T-cell (primary cell): ENCODE measurements around the gene KIAA1328. TPM values are rescaled to one million over a fixed set of nuclear protein-coding genes. Genes with fewer than 3 reads are reported as not detected.

Source experiments
- ATAC-seq, 4 experiments: fragments of 200-7000 bp in 3 of 4; fragments of 150-1000 bp in 1 of 4; cut with Tn5 transposase; replicated peaks in 1 of 4; 1 replicate in 3 of 4; 2 replicates in 1 of 4; pipeline ENCODE4 v1.10.0; 2021; ENCODE audit warnings: moderate library complexity in 3 of 4, mild to moderate bottlenecking in 2 of 4, moderate number of reproducible peaks in 1 of 4
- CTCF ChIA-PET, 2 donors: fragments of 300-600 bp; sonication (Branson Sonifier 250); formaldehyde crosslinking; loops; one replicate each; lab custom pipeline; 2022; ENCODE audit warnings: antibody characterized with exemption in 2 of 2; lab: Charles Lee
- POLR2A ChIA-PET, 2 donors: fragments of 300-600 bp; sonication (Branson Sonifier 250); formaldehyde crosslinking; loops; one replicate each; lab custom pipeline; 2022; ENCODE audit warnings: antibody characterized with exemption in 2 of 2; lab: Charles Lee
- DNase-seq, 35 experiments: peaks; one replicate each; pipeline versions ENCODE4 v3.0.0 to v3.0.0-alpha.2; 2013 to 2023
- H3K27ac ChIP-seq: one replicate; pipeline ENCODE4 v1.5.1; 2013; ENCODE audit warnings: low read length
- H3K27me3 ChIP-seq, 2 experiments: replicated peaks in 1 of 2; 1 replicate in 1 of 2; 2 replicates in 1 of 2; pipeline versions ENCODE4 v1.6.1 to v1.7.0; 2013; ENCODE audit warnings: low read length in 1 of 2, mixed read lengths in 1 of 2; ENCODE audit not compliant: control insufficient read depth in 2 of 2, insufficient read depth in 2 of 2; ENCODE audit errors: extremely low read depth in 1 of 2
- H3K36me3 ChIP-seq, 2 donors: 1 replicate in 1 of 2; 2 replicates in 1 of 2; pipeline versions ENCODE4 v1.6.1 to v1.7.0; 2013; ENCODE audit warnings: low read length in 1 of 2; ENCODE audit not compliant: control insufficient read depth in 2 of 2, insufficient read depth in 1 of 2; ENCODE audit errors: extremely low read depth in 1 of 2
- H3K4me1 ChIP-seq, 2 experiments: 1 replicate in 1 of 2; 2 replicates in 1 of 2; pipeline versions ENCODE4 v1.6.1 to v1.7.0; 2013; ENCODE audit warnings: low read length in 2 of 2, mixed read lengths in 1 of 2; ENCODE audit not compliant: insufficient read depth in 2 of 2, control insufficient read depth in 1 of 2; ENCODE audit errors: extremely low read depth in 1 of 2
- H3K4me3 ChIP-seq, 2 donors: 1 replicate in 1 of 2; 2 replicates in 1 of 2; pipeline versions ENCODE4 v1.5.1 to v1.7.0; 2013; ENCODE audit warnings: mild to moderate bottlenecking in 2 of 2, low read length in 1 of 2, moderate library complexity in 1 of 2; ENCODE audit not compliant: control insufficient read depth in 1 of 2; ENCODE audit errors: extremely low read depth in 1 of 2
- H3K9me3 ChIP-seq: 2 replicates; pipeline ENCODE4 v1.7.0; 2013
- H3K27ac Mint-ChIP-seq, 2 donors: one replicate each; pipeline ENCODE4 v1.8.0; 2020 to 2021; ENCODE audit warnings: mild to moderate bottlenecking in 2 of 2, mixed read lengths in 2 of 2
- H3K27me3 Mint-ChIP-seq, 2 donors: one replicate each; pipeline ENCODE4 v1.8.0; 2021 to 2022; ENCODE audit warnings: mixed read lengths in 2 of 2
- H3K36me3 Mint-ChIP-seq: one replicate; pipeline ENCODE4 v1.8.0; 2021; ENCODE audit warnings: mixed read lengths
- H3K4me1 Mint-ChIP-seq, 3 donors: one replicate each; pipeline ENCODE4 v1.8.0; 2020 to 2022; ENCODE audit warnings: mixed read lengths in 3 of 3, mild to moderate bottlenecking in 1 of 3
- H3K4me3 Mint-ChIP-seq, 3 donors: one replicate each; pipeline ENCODE4 v1.8.0; 2020 to 2022; ENCODE audit warnings: mild to moderate bottlenecking in 3 of 3, mixed read lengths in 3 of 3, moderate library complexity in 3 of 3
- H3K9me3 Mint-ChIP-seq, 3 donors: one replicate each; pipeline ENCODE4 v1.8.0; 2020 to 2022; ENCODE audit warnings: mixed read lengths in 3 of 3
- WGBS: methylation state at CpG from one replicate; pipeline ENCODE4 v1.1.5; 2013; ENCODE audit warnings: missing lambda C conversion rate; ENCODE audit not compliant: insufficient coverage; 5-methylcytosine and 5-hydroxymethylcytosine counted together
- total RNA-seq, 35 experiments: library from RNA in 6 of 35; stranded (reverse) in 6 of 35; fragments of 120-200 nt in 1 of 35; gene quantifications; one replicate each; pipeline versions ENCODE4 v1.2.1 to v1.2.4 and lab custom pipeline; 2013 to 2026

KIAA1328 gene
- total RNA-seq, 5 donors from 2014 or later (not counting 1 experiment from before 2014, with no cell fraction given), result 10.0 to 17.0 (median 11.5) TPM

- Mint-ChIP-seq H3K36me3 (peaks cover 39% of the 10 kb centered on the region), H3K27ac (no peak overlapping the region), H3K9me3 (no peaks in the 10 kb centered on the region), H3K27me3 (no peaks in the 10 kb centered on the region), H3K4me1 (peaks cover 4 to 5% (median 4%) of the 10 kb centered on the region in 3 donors), H3K4me3 (no peak overlapping the region)
- Histone ChIP-seq H3K27me3 (no peaks in the 10 kb centered on the region), H3K9me3 (no peaks in the 10 kb centered on the region), H3K27ac (no peak overlapping the region), H3K36me3 (no peaks in the 10 kb centered on the region), H3K4me1 (no peaks in the 10 kb centered on the region), H3K4me3 (no peak overlapping the region)
- ChIA-PET CTCF (interaction anchor here in 1 of 2 donors (1.0 kb wide), 1 partner anchor 9 kb away, joined by 3 read pairs; no protein-coding TSS in a partner anchor), POLR2A (no interaction called here)
- DNase-seq, result no peak
- no CpG with 5 or more reads among the region's 5 CpGs for WGBS
- ATAC-seq, result no peak
Measured at GRCh38 chr18:36893227-36893626, 64.3 kb downstream of the KIAA1328 start.

DNA sequence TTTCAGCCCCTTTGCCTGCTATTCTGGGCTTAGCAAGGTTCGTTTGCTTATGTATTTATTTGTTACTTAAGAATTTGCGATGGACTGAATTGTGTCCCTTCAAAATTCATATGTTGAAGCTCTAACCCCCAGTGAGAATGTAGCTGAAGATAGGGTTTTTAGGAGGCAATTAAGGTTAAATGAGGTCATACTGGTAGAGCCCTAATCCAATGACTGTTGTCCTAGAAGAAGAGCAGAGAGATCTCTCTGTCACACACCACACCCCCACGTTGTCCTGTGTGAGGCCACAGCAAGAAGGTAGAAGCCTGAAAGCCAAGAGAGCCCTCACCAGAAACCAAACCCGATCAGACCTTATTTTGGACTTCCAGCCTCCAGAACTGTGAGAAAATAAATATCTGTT lies 66.7 kb downstream of the KIAA1328 start:
- H3K4me1 Mint-ChIP-seq, result no peaks in the 10 kb centered on the region
- no peak for DNase-seq

DNA sequence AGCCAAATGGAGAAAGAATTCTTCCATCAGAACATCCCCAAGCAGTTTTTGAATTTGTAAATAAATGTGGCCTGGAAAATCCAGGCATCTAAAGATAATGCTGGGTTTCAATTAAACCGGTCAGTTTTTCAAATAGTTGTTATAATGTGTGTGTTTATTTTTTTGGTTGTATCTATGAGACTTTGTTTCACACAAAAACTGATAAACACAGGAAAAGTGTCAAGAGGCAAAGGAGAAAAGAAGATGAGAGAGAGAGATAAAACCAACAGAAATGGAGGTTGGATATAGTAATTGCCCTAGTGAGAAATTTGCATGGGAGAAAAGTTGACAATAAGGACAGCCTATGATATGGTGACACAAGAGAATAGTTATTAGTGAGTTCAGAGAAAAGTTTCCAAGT lies 68.3 kb downstream of the KIAA1328 start:
- H3K36me3 Mint-ChIP-seq, result peaks cover 47% of the 10 kb centered on the region
- CTCF ChIA-PET, result no interaction called here
- DNase-seq (no peak), ATAC-seq (no peak)
- no CpG with 5 or more reads among the region's 1 CpG for WGBS
- H3K27ac Mint-ChIP-seq, result no peak overlapping the region
- POLR2A ChIA-PET, result no interaction called here
- Histone ChIP-seq H3K4me3 (no peak overlapping the region), H3K4me1 (no peaks in the 10 kb centered on the region), H3K27me3 (no peaks in the 10 kb centered on the region), H3K9me3 (peaks cover 3% of the 10 kb centered on the region), H3K27ac (no peak overlapping the region), H3K36me3 (no peaks in the 10 kb centered on the region)
- H3K4me3 Mint-ChIP-seq, result no peak overlapping the region
- H3K4me1 Mint-ChIP-seq, result no peaks in the 10 kb centered on the region
- H3K27me3 Mint-ChIP-seq, result no peaks in the 10 kb centered on the region
- peaks cover 0 to 12% (median 0%) of the 10 kb centered on the region in 3 donors for H3K9me3 Mint-ChIP-seq

More for the DNA sequence above, 66.7 kb downstream of the KIAA1328 start:
- Histone ChIP-seq H3K36me3 (no peaks in the 10 kb centered on the region), H3K4me1 (no peaks in the 10 kb centered on the region), H3K4me3 (no peak overlapping the region), H3K27ac (no peak overlapping the region), H3K27me3 (no peaks in the 10 kb centered on the region), H3K9me3 (peaks cover 3% of the 10 kb centered on the region)
- ChIA-PET POLR2A (interaction anchor here (0.6 to 0.7 kb wide), 2 partner anchors 16 to 354 kb away, joined by 3 to 8 read pairs; no protein-coding TSS in a partner anchor), CTCF (no interaction called here)
- Mint-ChIP-seq H3K27me3 (no peaks in the 10 kb centered on the region), H3K27ac (no peak overlapping the region), H3K9me3 (peaks cover 0 to 10% (median 0%) of the 10 kb centered on the region in 3 donors), H3K4me3 (no peak overlapping the region), H3K36me3 (peaks cover 52% of the 10 kb centered on the region)
- no peak for ATAC-seq
- WGBS, result 88% methylated on average over 1 of the region's 4 CpGs

DNA sequence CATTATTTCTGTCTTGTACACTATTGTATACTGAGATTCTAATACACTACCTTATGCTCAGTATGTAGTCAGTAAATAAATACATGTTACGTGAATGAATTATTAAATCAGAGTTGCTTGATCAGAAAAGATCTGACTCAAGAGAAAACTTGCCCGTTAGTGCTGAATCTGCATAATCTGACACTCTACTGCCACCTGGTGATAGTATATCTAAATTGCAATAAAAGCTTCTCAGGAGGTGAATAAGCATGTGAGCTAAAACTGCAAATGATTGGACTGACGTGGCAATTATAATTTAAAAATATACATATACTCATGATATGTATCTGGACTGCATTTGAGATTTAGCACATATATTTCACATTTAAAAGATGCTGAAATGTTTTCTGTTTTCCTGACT lies 70.4 kb downstream of the KIAA1328 start:
- H3K9me3 ChIP-seq, result peaks cover 3% of the 10 kb centered on the region
- no peaks in the 10 kb centered on the region for H3K4me1 ChIP-seq
- POLR2A ChIA-PET, result no interaction called here
- H3K4me3 ChIP-seq, result no peak overlapping the region
- H3K27me3 Mint-ChIP-seq, result no peaks in the 10 kb centered on the region
- H3K27ac Mint-ChIP-seq, result no peak overlapping the region
- ATAC-seq, result no peak
- no peak overlapping the region for H3K4me3 Mint-ChIP-seq
- no peaks in the 10 kb centered on the region for H3K36me3 ChIP-seq
- WGBS, result no CpG with 5 or more reads among the region's 3 CpGs
- no peaks in the 10 kb centered on the region for H3K27me3 ChIP-seq
- no peak overlapping the region for H3K27ac ChIP-seq
- CTCF ChIA-PET, result no interaction called here
- H3K9me3 Mint-ChIP-seq, result peaks cover 0 to 12% (median 0%) of the 10 kb centered on the region in 3 donors
- DNase-seq, result peak in 1 of 35 experiments; percentile 14
- no peaks in the 10 kb centered on the region for H3K4me1 Mint-ChIP-seq
- H3K36me3 Mint-ChIP-seq, result peaks cover 38% of the 10 kb centered on the region

- Histone ChIP-seq H3K36me3 (no peaks in the 10 kb centered on the region), H3K27me3 (no peaks in the 10 kb centered on the region), H3K9me3 (peaks cover 3% of the 10 kb centered on the region), H3K4me3 (no peak overlapping the region), H3K27ac (no peak overlapping the region), H3K4me1 (no peaks in the 10 kb centered on the region)
- no CpG with 5 or more reads among the region's 4 CpGs for WGBS
- Mint-ChIP-seq H3K4me1 (no peaks in the 10 kb centered on the region), H3K36me3 (peaks cover 35% of the 10 kb centered on the region), H3K4me3 (no peak overlapping the region), H3K9me3 (peaks cover 0 to 12% (median 0%) of the 10 kb centered on the region in 3 donors), H3K27me3 (no peaks in the 10 kb centered on the region), H3K27ac (no peak overlapping the region)
- ChIA-PET POLR2A (no interaction called here), CTCF (interaction anchor here in 1 of 2 donors (1.3 kb wide), 1 partner anchor 71 kb away, joined by 3 read pairs; the partner anchor contains the start of genes KIAA1328 and TPGS2)
- ATAC-seq (no peak), DNase-seq (no peak)
Measured at GRCh38 chr18:36900466-36900865, 71.5 kb downstream of the KIAA1328 start.

- Mint-ChIP-seq H3K27me3 (no peaks in the 10 kb centered on the region), H3K36me3 (peaks cover 40% of the 10 kb centered on the region), H3K27ac (no peak overlapping the region), H3K4me1 (no peaks in the 10 kb centered on the region), H3K4me3 (no peak overlapping the region), H3K9me3 (peaks cover 0 to 16% (median 0%) of the 10 kb centered on the region in 3 donors)
- ATAC-seq (no peak), DNase-seq (no peak)
- peaks cover 3% of the 10 kb centered on the region for H3K9me3 ChIP-seq
- H3K4me3 ChIP-seq, result no peak overlapping the region
- H3K36me3 ChIP-seq, result no peaks in the 10 kb centered on the region
- no CpG with 5 or more reads among the region's 1 CpG for WGBS
- no peaks in the 10 kb centered on the region for H3K27me3 ChIP-seq
- ChIA-PET CTCF (interaction anchor here in 1 of 2 donors (1.3 kb wide), 1 partner anchor 72 kb away, joined by 3 read pairs; the partner anchor contains the start of genes KIAA1328 and TPGS2), POLR2A (interaction anchor here in 1 of 2 donors (0.7 kb wide), 1 partner anchor 851 kb away, joined by 3 read pairs; no protein-coding TSS in a partner anchor)
- no peak overlapping the region for H3K27ac ChIP-seq
- no peaks in the 10 kb centered on the region for H3K4me1 ChIP-seq
Measured at GRCh38 chr18:36901277-36901701, 72.4 kb downstream of the KIAA1328 start.
